ENCODE data around the gene ARFGAP3.
"Not testable (repeated sequence)": the region's sequence is repeated elsewhere in the genome, so short reads cannot be mapped to it uniquely, and the experiment has no call there.

The ARFGAP3 gene

DNA sequence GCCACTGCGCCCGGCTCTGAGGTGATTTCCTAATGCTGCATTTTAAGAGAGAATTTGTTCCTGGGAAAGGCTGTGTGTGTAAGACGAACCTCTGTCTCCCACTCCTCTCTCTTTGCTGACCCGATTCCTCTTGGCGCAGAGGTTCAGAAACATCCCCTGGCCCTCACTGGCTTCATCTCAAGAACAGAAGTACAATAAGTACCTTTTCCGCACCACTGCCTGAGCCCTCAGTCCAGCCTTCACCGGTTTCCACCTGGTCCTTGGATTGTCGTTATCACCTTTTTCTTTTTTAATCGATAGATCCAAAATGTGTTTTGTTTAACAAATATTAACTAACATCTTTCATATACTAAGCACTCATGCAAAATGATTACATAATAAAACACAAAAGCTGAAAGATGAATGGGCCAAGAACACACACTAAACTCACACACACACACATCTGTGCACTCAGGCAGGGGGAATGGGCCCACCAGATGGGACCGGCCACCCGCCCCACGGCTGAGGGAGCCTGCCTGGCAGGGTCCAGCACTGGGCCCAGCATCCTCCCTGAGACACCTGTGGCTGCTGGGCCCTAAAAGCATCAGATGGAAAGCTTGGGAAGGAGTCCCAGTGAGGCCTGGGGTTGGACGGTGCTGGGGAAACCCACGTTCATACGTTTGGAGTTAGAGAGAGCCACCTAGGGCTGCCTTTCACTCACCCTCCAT is 86.0 kb downstream of the ARFGAP3 start:
- DNase-seq (ENCODE audit: low spot score in 2 of 2) (no peak), ATAC-seq (replicated peaks; ENCODE audit: extremely low read depth, poor library complexity, severe bottlenecking) (no peak)
- Mint-ChIP-seq H3K27ac (ENCODE audit: low read depth) (no peak overlapping the region), H3K27me3 (peaks cover 20% of the 10 kb centered on the region), H3K4me1 (no peaks in the 10 kb centered on the region), H3K36me3 (ENCODE audit: insufficient read depth) (no peaks in the 10 kb centered on the region), H3K9me3 (no peaks in the 10 kb centered on the region), H3K4me3 (no peak overlapping the region)

- Mint-ChIP-seq H3K36me3 (ENCODE audit: insufficient read depth) (no peaks in the 10 kb centered on the region), H3K9me3 (no peaks in the 10 kb centered on the region), H3K27ac (ENCODE audit: low read depth) (no peak overlapping the region), H3K4me1 (no peaks in the 10 kb centered on the region), H3K4me3 (no peak overlapping the region), H3K27me3 (peaks cover 27% of the 10 kb centered on the region)
- no peak for ATAC-seq (replicated peaks; ENCODE audit: extremely low read depth, poor library complexity, severe bottlenecking)
- DNase-seq (ENCODE audit: low spot score in 2 of 2): no peak
Measured at GRCh38 chr22:42770448-42770726, 86.7 kb downstream of the ARFGAP3 start.

- no peaks in the 10 kb centered on the region for H3K4me1 Mint-ChIP-seq
- no peaks in the 10 kb centered on the region for H3K9me3 Mint-ChIP-seq
- H3K36me3 Mint-ChIP-seq (ENCODE audit: insufficient read depth): no peaks in the 10 kb centered on the region
- H3K27ac Mint-ChIP-seq (ENCODE audit: low read depth): no peak overlapping the region
- H3K27me3 Mint-ChIP-seq: peaks cover 32% of the 10 kb centered on the region
- ATAC-seq (replicated peaks; ENCODE audit: extremely low read depth, poor library complexity, severe bottlenecking) (no peak), DNase-seq (ENCODE audit: low spot score in 2 of 2) (no peak)
- no peak overlapping the region for H3K4me3 Mint-ChIP-seq
Measured at GRCh38 chr22:42769574-42770447, 87.3 kb downstream of the ARFGAP3 start.

GRCh38 chr22:42769238-42769573 is 87.9 kb downstream of the ARFGAP3 start:
- Mint-ChIP-seq H3K4me1 (no peaks in the 10 kb centered on the region), H3K36me3 (ENCODE audit: insufficient read depth) (peaks cover 1% of the 10 kb centered on the region), H3K9me3 (no peaks in the 10 kb centered on the region), H3K27me3 (peaks cover 39% of the 10 kb centered on the region), H3K27ac (ENCODE audit: low read depth) (no peak overlapping the region), H3K4me3 (no peak overlapping the region)
- ATAC-seq (replicated peaks; ENCODE audit: extremely low read depth, poor library complexity, severe bottlenecking): no peak
- DNase-seq (ENCODE audit: low spot score in 2 of 2): no peak

DNA sequence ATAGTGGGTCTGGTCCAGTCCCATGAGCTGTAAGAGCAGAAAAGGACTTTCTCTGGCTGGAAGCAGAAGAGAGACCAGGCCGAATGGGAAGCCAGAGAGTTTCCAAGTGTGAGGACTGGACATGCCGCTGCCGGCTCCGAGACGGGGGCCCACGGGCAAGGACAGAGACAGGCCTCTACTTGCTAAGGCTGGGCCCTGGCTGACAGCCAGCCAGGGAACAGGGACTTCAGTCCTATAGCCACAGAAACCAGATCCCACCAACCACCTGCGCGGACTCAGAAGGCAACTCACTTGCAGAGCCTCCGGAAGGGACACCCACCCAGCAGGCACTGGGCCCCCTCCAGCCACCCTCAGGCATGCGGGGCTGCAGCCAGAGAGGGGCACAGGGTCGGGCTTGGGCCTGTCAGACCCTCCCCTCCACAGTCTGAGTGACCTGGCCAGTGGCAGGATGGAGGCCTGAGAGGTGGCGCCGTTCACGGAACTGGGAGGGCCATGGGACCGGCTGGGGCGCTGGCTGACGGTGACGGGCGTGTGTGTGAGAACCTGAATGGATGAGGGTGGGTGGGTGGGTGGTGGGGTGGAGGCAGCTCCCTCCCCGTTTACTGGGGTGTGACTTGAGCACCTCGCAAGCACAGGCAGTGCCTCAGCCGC is 88.6 kb downstream of the ARFGAP3 start:
- no peak for ATAC-seq (replicated peaks; ENCODE audit: extremely low read depth, poor library complexity, severe bottlenecking)
- H3K36me3 Mint-ChIP-seq (ENCODE audit: insufficient read depth): peaks cover 1% of the 10 kb centered on the region
- H3K4me1 Mint-ChIP-seq: no peaks in the 10 kb centered on the region
- peaks cover 40% of the 10 kb centered on the region for H3K27me3 Mint-ChIP-seq
- DNase-seq (ENCODE audit: low spot score in 2 of 2): no peak
- H3K9me3 Mint-ChIP-seq: no peaks in the 10 kb centered on the region
- no peak overlapping the region for H3K27ac Mint-ChIP-seq (ENCODE audit: low read depth)
- no peak overlapping the region for H3K4me3 Mint-ChIP-seq

GRCh38 chr22:42766860-42767259 is 90.2 kb downstream of the ARFGAP3 start:
- H3K4me3 Mint-ChIP-seq: no peak overlapping the region
- peaks cover 40% of the 10 kb centered on the region for H3K27me3 Mint-ChIP-seq
- H3K36me3 Mint-ChIP-seq (ENCODE audit: insufficient read depth): peaks cover 1% of the 10 kb centered on the region
- DNase-seq (ENCODE audit: low spot score in 2 of 2) (no peak), ATAC-seq (replicated peaks; ENCODE audit: extremely low read depth, poor library complexity, severe bottlenecking) (no peak)
- H3K9me3 Mint-ChIP-seq: no peaks in the 10 kb centered on the region
- no peaks in the 10 kb centered on the region for H3K4me1 Mint-ChIP-seq
- no peak overlapping the region for H3K27ac Mint-ChIP-seq (ENCODE audit: low read depth)

DNA sequence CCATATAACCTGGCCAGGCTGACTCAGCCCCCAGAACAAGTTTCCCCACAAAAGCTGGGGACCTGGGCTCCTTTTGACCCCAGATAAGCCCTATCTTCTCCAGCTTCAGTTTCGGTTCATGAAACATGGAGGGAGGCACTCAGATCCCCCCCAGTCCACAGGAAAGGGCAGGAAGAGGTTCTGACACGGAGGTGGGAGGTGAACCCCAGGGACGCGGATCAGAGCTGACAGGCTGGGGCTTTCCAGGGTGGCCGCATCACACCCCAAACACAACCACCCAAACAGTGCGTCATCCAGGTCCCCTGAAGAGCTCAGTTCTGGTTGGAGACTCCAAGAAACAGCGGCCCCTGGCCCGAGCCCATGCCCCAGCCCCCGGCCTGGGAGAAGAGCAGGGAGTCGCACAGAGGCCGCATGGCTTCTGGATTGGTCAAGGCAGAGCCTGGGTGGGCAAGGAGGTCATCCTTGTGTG is 92.1 kb downstream of the ARFGAP3 start:
- Mint-ChIP-seq H3K9me3 (no peaks in the 10 kb centered on the region), H3K4me1 (no peaks in the 10 kb centered on the region), H3K27me3 (peaks cover 43% of the 10 kb centered on the region), H3K4me3 (no peak overlapping the region), H3K36me3 (ENCODE audit: insufficient read depth) (peaks cover 1% of the 10 kb centered on the region), H3K27ac (ENCODE audit: low read depth) (no peak overlapping the region)
- no peak for DNase-seq (ENCODE audit: low spot score in 2 of 2)
- ATAC-seq (replicated peaks; ENCODE audit: extremely low read depth, poor library complexity, severe bottlenecking): no peak

DNA sequence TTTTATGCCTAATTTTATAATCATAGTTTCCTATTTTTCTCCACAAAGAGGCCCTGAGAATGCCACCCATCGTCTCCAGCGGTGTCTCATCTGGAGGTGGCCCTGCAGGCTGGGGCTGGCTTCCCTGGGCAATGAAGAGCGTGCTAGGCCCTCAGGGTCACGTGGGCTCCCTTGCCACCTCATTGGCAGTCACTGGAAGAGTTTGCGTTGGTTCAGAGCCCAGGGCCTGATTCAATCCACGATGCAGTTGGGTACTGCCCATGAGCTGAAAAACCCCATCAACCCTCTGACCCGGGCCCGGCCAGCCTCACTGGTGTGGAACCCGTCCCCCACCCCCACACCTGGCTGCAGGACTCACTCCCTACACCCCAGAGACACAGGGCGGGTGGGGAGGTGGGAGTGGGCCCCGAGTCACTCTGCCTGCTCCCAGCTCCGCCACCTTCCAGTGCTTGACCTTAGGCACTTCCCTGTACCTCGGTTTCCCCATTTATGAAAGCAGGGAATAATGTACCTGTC is 93.0 kb downstream of the ARFGAP3 start:
- H3K4me1 Mint-ChIP-seq: no peaks in the 10 kb centered on the region
- H3K36me3 Mint-ChIP-seq (ENCODE audit: insufficient read depth): peaks cover 1% of the 10 kb centered on the region
- peaks cover 50% of the 10 kb centered on the region for H3K27me3 Mint-ChIP-seq
- H3K9me3 Mint-ChIP-seq: no peaks in the 10 kb centered on the region
- DNase-seq (ENCODE audit: low spot score in 2 of 2) (no peak), ATAC-seq (replicated peaks; ENCODE audit: extremely low read depth, poor library complexity, severe bottlenecking) (no peak)
- no peak overlapping the region for H3K4me3 Mint-ChIP-seq
- H3K27ac Mint-ChIP-seq (ENCODE audit: low read depth): peak overlapping the region; percentile 53

- Mint-ChIP-seq H3K27me3 (peaks cover 47% of the 10 kb centered on the region), H3K27ac (ENCODE audit: low read depth) (no peak overlapping the region), H3K36me3 (ENCODE audit: insufficient read depth) (peaks cover 1% of the 10 kb centered on the region), H3K4me1 (no peaks in the 10 kb centered on the region), H3K4me3 (no peak overlapping the region), H3K9me3 (no peaks in the 10 kb centered on the region)
- ATAC-seq (replicated peaks; ENCODE audit: extremely low read depth, poor library complexity, severe bottlenecking) (no peak), DNase-seq (ENCODE audit: low spot score in 2 of 2) (no peak)
Measured at GRCh38 chr22:42760806-42761565, 96.1 kb downstream of the ARFGAP3 start.

- no peak for ATAC-seq (replicated peaks; ENCODE audit: extremely low read depth, poor library complexity, severe bottlenecking)
- H3K36me3 Mint-ChIP-seq (ENCODE audit: insufficient read depth): peaks cover under 1% of the 10 kb centered on the region
- no peaks in the 10 kb centered on the region for H3K9me3 Mint-ChIP-seq
- H3K27me3 Mint-ChIP-seq: peaks cover 28% of the 10 kb centered on the region
- no peak for DNase-seq (ENCODE audit: low spot score in 2 of 2)
- H3K27ac Mint-ChIP-seq (ENCODE audit: low read depth): no peak overlapping the region
- H3K4me3 Mint-ChIP-seq: no peak overlapping the region
- H3K4me1 Mint-ChIP-seq: no peaks in the 10 kb centered on the region
Measured at GRCh38 chr22:42758931-42759629, 98.0 kb downstream of the ARFGAP3 start.

GRCh38 chr22:42755553-42755952 is 101.5 kb downstream of the ARFGAP3 start:
- not testable (repeated sequence) for H3K27ac Mint-ChIP-seq (ENCODE audit: low read depth); H3K4me1 Mint-ChIP-seq; DNase-seq (ENCODE audit: low spot score in 2 of 2)

GRCh38 chr22:42755121-42755520 is 102.0 kb downstream of the ARFGAP3 start:
- H3K4me3 Mint-ChIP-seq; H3K36me3 Mint-ChIP-seq (ENCODE audit: insufficient read depth); H3K27ac Mint-ChIP-seq (ENCODE audit: low read depth); H3K9me3 Mint-ChIP-seq; ATAC-seq (replicated peaks; ENCODE audit: extremely low read depth, poor library complexity, severe bottlenecking); DNase-seq (ENCODE audit: low spot score in 2 of 2); H3K4me1 Mint-ChIP-seq: not testable (repeated sequence)
- peaks cover 27% of the 10 kb centered on the region for H3K27me3 Mint-ChIP-seq

More at GRCh38 chr22:42755553-42755952, 101.5 kb downstream of the ARFGAP3 start:
- not testable (repeated sequence) for H3K4me3 Mint-ChIP-seq; ATAC-seq (replicated peaks; ENCODE audit: extremely low read depth, poor library complexity, severe bottlenecking); H3K36me3 Mint-ChIP-seq (ENCODE audit: insufficient read depth); H3K9me3 Mint-ChIP-seq
- peaks cover 28% of the 10 kb centered on the region for H3K27me3 Mint-ChIP-seq
